ENCODE data around the gene NPFF.
A peak's percentile ranks its signal among the peaks of the same experiment; 100 is the strongest.

NPFF gene

GRCh38 chr12:53498235-53498630 lies 9.1 kb downstream of the NPFF start:
- peaks cover 0 to 50% (median 35%) of the 10 kb centered on the region in 4 donors for H3K4me1 ChIP-seq
- no peak overlapping the region for H3K4me3 ChIP-seq
- no peaks in the 10 kb centered on the region for H3K9me3 ChIP-seq
- peak overlapping the region; percentile 96 to 98 for H3K27ac ChIP-seq
- no peak for DNase-seq
- H3K27me3 ChIP-seq = no peaks in the 10 kb centered on the region
- no peaks in the 10 kb centered on the region for H3K36me3 ChIP-seq
- intact Hi-C loops (cut with DNase I; ENCODE audit: low total_unique reads) = no loop called here
- TF ChIP-seq, protein P1, sequence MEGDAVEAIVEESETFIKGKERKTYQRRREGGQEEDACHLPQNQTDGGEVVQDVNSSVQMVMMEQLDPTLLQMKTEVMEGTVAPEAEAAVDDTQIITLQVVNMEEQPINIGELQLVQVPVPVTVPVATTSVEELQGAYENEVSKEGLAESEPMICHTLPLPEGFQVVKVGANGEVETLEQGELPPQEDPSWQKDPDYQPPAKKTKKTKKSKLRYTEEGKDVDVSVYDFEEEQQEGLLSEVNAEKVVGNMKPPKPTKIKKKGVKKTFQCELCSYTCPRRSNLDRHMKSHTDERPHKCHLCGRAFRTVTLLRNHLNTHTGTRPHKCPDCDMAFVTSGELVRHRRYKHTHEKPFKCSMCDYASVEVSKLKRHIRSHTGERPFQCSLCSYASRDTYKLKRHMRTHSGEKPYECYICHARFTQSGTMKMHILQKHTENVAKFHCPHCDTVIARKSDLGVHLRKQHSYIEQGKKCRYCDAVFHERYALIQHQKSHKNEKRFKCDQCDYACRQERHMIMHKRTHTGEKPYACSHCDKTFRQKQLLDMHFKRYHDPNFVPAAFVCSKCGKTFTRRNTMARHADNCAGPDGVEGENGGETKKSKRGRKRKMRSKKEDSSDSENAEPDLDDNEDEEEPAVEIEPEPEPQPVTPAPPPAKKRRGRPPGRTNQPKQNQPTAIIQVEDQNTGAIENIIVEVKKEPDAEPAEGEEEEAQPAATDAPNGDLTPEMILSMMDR (IDR thresholded peaks at IDR 0.05) = no peak

GRCh38 chr12:53497461-53497860 lies 9.8 kb downstream of the NPFF start:
- H3K27ac ChIP-seq = no peak overlapping the region
- TF ChIP-seq, protein P1 (IDR thresholded peaks at IDR 0.05) = no peak
- no peaks in the 10 kb centered on the region for H3K9me3 ChIP-seq
- H3K36me3 ChIP-seq = no peaks in the 10 kb centered on the region
- H3K27me3 ChIP-seq = no peaks in the 10 kb centered on the region
- no peak overlapping the region for H3K4me3 ChIP-seq
- intact Hi-C loops (cut with DNase I; ENCODE audit: low total_unique reads) = no loop called here
- DNase-seq = no peak
- H3K4me1 ChIP-seq = peaks cover 0 to 47% (median 32%) of the 10 kb centered on the region in 4 donors

DNA sequence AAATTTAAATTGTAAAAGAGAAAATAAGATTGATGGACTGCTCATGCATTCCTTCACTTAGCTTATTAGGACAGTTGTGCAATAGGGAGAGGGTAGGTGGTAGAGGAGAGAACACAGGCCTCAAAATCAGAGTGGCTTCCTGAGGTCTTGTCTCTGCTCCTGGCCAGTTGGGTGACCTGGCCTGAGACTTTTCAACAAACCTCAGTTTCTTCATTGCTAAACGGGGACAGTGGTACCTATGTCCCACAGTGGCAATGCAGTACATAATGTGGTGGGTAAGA lies 10.6 kb downstream of the NPFF start:
- Histone ChIP-seq H3K27me3 (no peaks in the 10 kb centered on the region), H3K9me3 (no peaks in the 10 kb centered on the region), H3K4me3 (no peak overlapping the region), H3K27ac (peak overlapping the region; percentile 16 to 29), H3K4me1 (peaks cover 0 to 41% (median 30%) of the 10 kb centered on the region in 4 donors), H3K36me3 (no peaks in the 10 kb centered on the region)
- TF ChIP-seq, protein P1 (IDR thresholded peaks at IDR 0.05) = no peak
- intact Hi-C loops (cut with DNase I; ENCODE audit: low total_unique reads) = no loop called here
- peak in 1 of 2 donors; percentile 10 for DNase-seq

GRCh38 chr12:53495903-53496751 lies 11.2 kb downstream of the NPFF start:
- peak overlapping the region; percentile 14 to 16 for H3K27ac ChIP-seq
- peaks cover 0 to 37% (median 27%) of the 10 kb centered on the region in 4 donors for H3K4me1 ChIP-seq
- H3K36me3 ChIP-seq = no peaks in the 10 kb centered on the region
- intact Hi-C loops (cut with DNase I; ENCODE audit: low total_unique reads) = no loop called here
- H3K9me3 ChIP-seq = no peaks in the 10 kb centered on the region
- TF ChIP-seq, protein P1 (IDR thresholded peaks at IDR 0.05) = no peak
- no peak overlapping the region for H3K4me3 ChIP-seq
- H3K27me3 ChIP-seq = no peaks in the 10 kb centered on the region
- DNase-seq = peak; percentile 72

DNA sequence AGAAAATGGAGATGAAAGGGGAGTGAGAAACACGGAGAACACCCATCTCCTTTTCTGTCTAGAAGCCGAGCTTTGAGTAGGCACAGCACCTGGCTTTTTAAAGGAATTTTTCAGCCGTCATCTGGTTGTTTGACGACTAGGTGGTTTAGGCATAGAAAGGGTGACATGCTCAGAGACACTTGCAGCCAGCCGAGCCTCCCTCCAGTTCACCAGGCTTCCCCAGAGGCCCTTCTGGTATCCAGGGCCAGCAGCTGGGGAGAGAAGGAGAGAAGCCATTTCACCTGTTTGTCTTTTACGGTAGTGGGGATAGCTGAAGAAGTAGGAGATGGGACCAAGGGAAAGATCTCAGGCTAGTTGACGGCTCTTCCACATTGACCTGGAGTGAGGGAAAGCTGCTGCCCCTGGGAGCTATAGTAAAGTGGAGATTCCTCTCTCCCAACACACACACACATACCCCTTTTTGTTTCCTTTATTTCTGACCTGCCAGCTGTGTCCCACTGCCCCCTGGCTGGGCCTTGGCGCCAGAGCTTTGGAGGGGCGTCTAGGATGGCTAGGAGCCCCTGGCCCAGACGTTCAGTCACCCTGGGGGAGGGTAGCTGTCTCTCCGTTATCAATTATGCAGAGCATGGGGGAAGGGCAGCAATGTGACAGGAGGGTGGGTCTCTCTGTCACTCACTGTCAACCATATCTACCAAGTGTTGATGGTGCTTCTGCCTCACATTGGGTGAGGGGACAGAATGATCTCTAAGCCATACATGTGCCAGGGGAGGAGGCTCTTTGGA lies 13.5 kb downstream of the NPFF start:
- H3K36me3 ChIP-seq = no peaks in the 10 kb centered on the region
- H3K27me3 ChIP-seq = no peaks in the 10 kb centered on the region
- TF ChIP-seq, protein P1 (IDR thresholded peaks at IDR 0.05) = no peak
- H3K4me3 ChIP-seq = peak overlapping the region; percentile 54 to 71
- H3K4me1 ChIP-seq = peaks cover 0 to 30% (median 23%) of the 10 kb centered on the region in 4 donors
- H3K9me3 ChIP-seq = no peaks in the 10 kb centered on the region
- peak in 1 of 2 donors; percentile 64 for DNase-seq
- intact Hi-C loops (cut with DNase I; ENCODE audit: low total_unique reads) = no loop called here
- peak overlapping the region; percentile 72 to 81 for H3K27ac ChIP-seq
